Upper lobe of right lung (tissue), 1 donor: ENCODE measurements around the gene SLC2A4. TPM values are rescaled to one million over a fixed set of nuclear protein-coding genes. Genes with fewer than 3 reads are reported as not detected.

ENCODE experiments used
- ATAC-seq: fragments of 200-7000 bp; cut with Tn5 transposase; one replicate; pipeline ENCODE4 v1.9.1; 2020; ENCODE audit warnings: mild to moderate bottlenecking, moderate library complexity
- DNase-seq: peaks from one replicate; pipeline ENCODE4 v3.0.0-alpha.2; 2020
- H3K27ac ChIP-seq: fragments of 200-600 bp; one replicate; pipeline ENCODE4 v1.8.0; 2022
- H3K27me3 ChIP-seq: fragments of 200-600 bp; one replicate; pipeline ENCODE4 v1.8.0; 2022; ENCODE audit warnings: mild to moderate bottlenecking
- H3K36me3 ChIP-seq: fragments of 200-600 bp; one replicate; pipeline ENCODE4 v1.8.0; 2022
- H3K4me1 ChIP-seq: fragments of 200-600 bp; one replicate; pipeline ENCODE4 v1.8.0; 2022
- H3K4me3 ChIP-seq: fragments of 200-600 bp; one replicate; pipeline ENCODE4 v1.8.0; 2022; ENCODE audit warnings: mild to moderate bottlenecking
- H3K9me3 ChIP-seq: fragments of 200-600 bp; one replicate; pipeline ENCODE4 v1.8.0; 2022
- intact Hi-C: fragments of 100-400 bp; cut with DNase I; formaldehyde crosslinking; loops from one replicate; pipeline ENCODE4 v1.11.0; 2022
- total RNA-seq: library from RNA; stranded (reverse); fragmentation: NEBNext Ultra II Directional; extraction: Animal tissue kit (Norgen Biotek cat#: 25700); gene quantifications from one replicate; pipeline ENCODE4 v1.2.1, GENCODE V29; 2021
- TF ChIP-seq, protein P1 (sequence below): fragments of 200-600 bp; IDR thresholded peaks from one replicate; pipeline ENCODE4 v1.8.0; 2022; ENCODE audit warnings: antibody characterized with exemption
- donor health status: DM: no; HTN: yes; CAD: no; lungs with severe emphysema.

SLC2A4 gene
- total RNA-seq, 1 donor from 2014 or later = 1.6 TPM

GRCh38 chr17:7249830-7250229 is 31.7 kb upstream of the SLC2A4 start:
- TF ChIP-seq, protein P1, sequence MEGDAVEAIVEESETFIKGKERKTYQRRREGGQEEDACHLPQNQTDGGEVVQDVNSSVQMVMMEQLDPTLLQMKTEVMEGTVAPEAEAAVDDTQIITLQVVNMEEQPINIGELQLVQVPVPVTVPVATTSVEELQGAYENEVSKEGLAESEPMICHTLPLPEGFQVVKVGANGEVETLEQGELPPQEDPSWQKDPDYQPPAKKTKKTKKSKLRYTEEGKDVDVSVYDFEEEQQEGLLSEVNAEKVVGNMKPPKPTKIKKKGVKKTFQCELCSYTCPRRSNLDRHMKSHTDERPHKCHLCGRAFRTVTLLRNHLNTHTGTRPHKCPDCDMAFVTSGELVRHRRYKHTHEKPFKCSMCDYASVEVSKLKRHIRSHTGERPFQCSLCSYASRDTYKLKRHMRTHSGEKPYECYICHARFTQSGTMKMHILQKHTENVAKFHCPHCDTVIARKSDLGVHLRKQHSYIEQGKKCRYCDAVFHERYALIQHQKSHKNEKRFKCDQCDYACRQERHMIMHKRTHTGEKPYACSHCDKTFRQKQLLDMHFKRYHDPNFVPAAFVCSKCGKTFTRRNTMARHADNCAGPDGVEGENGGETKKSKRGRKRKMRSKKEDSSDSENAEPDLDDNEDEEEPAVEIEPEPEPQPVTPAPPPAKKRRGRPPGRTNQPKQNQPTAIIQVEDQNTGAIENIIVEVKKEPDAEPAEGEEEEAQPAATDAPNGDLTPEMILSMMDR = no peak
- Histone ChIP-seq H3K4me3 (peak overlapping the region; percentile 91), H3K27me3 (no peaks in the 10 kb centered on the region), H3K9me3 (no peaks in the 10 kb centered on the region), H3K4me1 (peaks cover 32% of the 10 kb centered on the region), H3K36me3 (peaks cover 32% of the 10 kb centered on the region), H3K27ac (peak overlapping the region; percentile 99)
- ATAC-seq (no peak), DNase-seq (no peak)
- intact Hi-C loops = no loop called here

GRCh38 chr17:7250695-7251627 is 30.6 kb upstream of the SLC2A4 start:
- DNase-seq (no peak), ATAC-seq (no peak)
- TF ChIP-seq, protein P1 = no peak
- no peaks in the 10 kb centered on the region for H3K27me3 ChIP-seq
- peaks cover 32% of the 10 kb centered on the region for H3K36me3 ChIP-seq
- intact Hi-C loops = no loop called here
- H3K4me1 ChIP-seq = peaks cover 32% of the 10 kb centered on the region
- H3K9me3 ChIP-seq = no peaks in the 10 kb centered on the region
- H3K4me3 ChIP-seq = peak overlapping the region; percentile 91
- peak overlapping the region; percentile 99 for H3K27ac ChIP-seq

GRCh38 chr17:7251661-7252175 is 29.8 kb upstream of the SLC2A4 start, which contains the start of gene CTDNEP1:
Gene CTDNEP1, minus strand, starts transcription at chr17:7251734. Its CDS starts 438 bp downstream, at chr17:7251296.
- DNase-seq = peak; percentile 92
- Histone ChIP-seq H3K4me1 (peaks cover 32% of the 10 kb centered on the region), H3K36me3 (peaks cover 32% of the 10 kb centered on the region), H3K9me3 (no peaks in the 10 kb centered on the region), H3K27ac (peak within 1 kb of the TSS; percentile 99), H3K27me3 (no peaks in the 10 kb centered on the region), H3K4me3 (peak within 1 kb of the TSS; percentile 91)
- intact Hi-C loops = no loop called here
- TF ChIP-seq, protein P1 = no peak
- peak; percentile 92 for ATAC-seq

- Histone ChIP-seq H3K27ac (peak within 1 kb of the TSS; percentile 99), H3K4me3 (peak within 1 kb of the TSS; percentile 91), H3K4me1 (peaks cover 32% of the 10 kb centered on the region), H3K9me3 (no peaks in the 10 kb centered on the region), H3K36me3 (peaks cover 34% of the 10 kb centered on the region), H3K27me3 (no peaks in the 10 kb centered on the region)
- ATAC-seq (peak; percentile 82), DNase-seq (peak; percentile 97)
- intact Hi-C loops = no loop called here
- TF ChIP-seq, protein P1 = peak; percentile 34
Measured at GRCh38 chr17:7252176-7253043, 29.1 kb upstream of the SLC2A4 start, which contains the start of gene ELP5. Gene ELP5, plus strand, starts transcription at chr17:7252215. Its CDS starts 336 bp downstream, at chr17:7252551.

- intact Hi-C loops = no loop called here
- no peaks in the 10 kb centered on the region for H3K27me3 ChIP-seq
- H3K36me3 ChIP-seq = peaks cover 41% of the 10 kb centered on the region
- ATAC-seq = no peak
- H3K4me1 ChIP-seq = peaks cover 32% of the 10 kb centered on the region
- TF ChIP-seq, protein P1 = no peak
- H3K9me3 ChIP-seq = no peaks in the 10 kb centered on the region
- H3K27ac ChIP-seq = peak overlapping the region; percentile 99
- DNase-seq = no peak
- H3K4me3 ChIP-seq = peak overlapping the region; percentile 91
Measured at GRCh38 chr17:7253082-7253481, 28.4 kb upstream of the SLC2A4 start.
